NCI-H146 treated with DMSO at 0.1 percent for 48 hours (cell line): Measurements from ENCODE around the gene NFAM1.

ENCODE experiments used
- DNase-seq: peaks from one replicate; lab custom pipeline; 2025; ENCODE audit not compliant: unreplicated experiment; lab: John Stamatoyannopoulos, UW

NFAM1 gene

GRCh38 chr22:42439821-42440674 is 7.8 kb upstream of the NFAM1 start:
- DNase-seq, result no peak

GRCh38 chr22:42439021-42439567 is 6.9 kb upstream of the NFAM1 start:
- DNase-seq, result no peak

GRCh38 chr22:42438293-42438650 is 6.1 kb upstream of the NFAM1 start:
- no peak for DNase-seq

- peak; percentile 32 for DNase-seq
Measured at GRCh38 chr22:42437488-42438292, 5.5 kb upstream of the NFAM1 start.

- no peak for DNase-seq
Measured at GRCh38 chr22:42436404-42436803, 4.2 kb upstream of the NFAM1 start.

GRCh38 chr22:42434748-42435425 is 2.7 kb upstream of the NFAM1 start:
- no peak for DNase-seq

- no peak for DNase-seq
Measured at GRCh38 chr22:42433754-42434682, 1.8 kb upstream of the NFAM1 start.

GRCh38 chr22:42432818-42433217 is 615 bp upstream of the NFAM1 start:
- DNase-seq, result no peak

GRCh38 chr22:42431401-42432019 is 693 bp downstream of the NFAM1 start:
- no peak for DNase-seq

- DNase-seq, result no peak
Measured at GRCh38 chr22:42430528-42431125, 1.6 kb downstream of the NFAM1 start.

- DNase-seq, result no peak
Measured at GRCh38 chr22:42428760-42429159, 3.4 kb downstream of the NFAM1 start.

- no peak for DNase-seq
Measured at GRCh38 chr22:42428025-42428424, 4.2 kb downstream of the NFAM1 start.

GRCh38 chr22:42427167-42427566 is 5.0 kb downstream of the NFAM1 start:
- DNase-seq, result peak; percentile 35

GRCh38 chr22:42425989-42426355 is 6.2 kb downstream of the NFAM1 start:
- DNase-seq, result no peak

- DNase-seq, result no peak
Measured at GRCh38 chr22:42425337-42425988, 6.7 kb downstream of the NFAM1 start.

GRCh38 chr22:42419243-42419881 is 12.8 kb downstream of the NFAM1 start:
- no peak for DNase-seq

- DNase-seq, result no peak
Measured at GRCh38 chr22:42418811-42419242, 13.4 kb downstream of the NFAM1 start.

GRCh38 chr22:42417645-42418305 is 14.4 kb downstream of the NFAM1 start:
- DNase-seq, result no peak
